ENCODE results near the gene PTPDC1. TPM values are rescaled to one million over a fixed set of nuclear protein-coding genes. Genes with fewer than 3 reads are reported as not detected.

Gene PTPDC1
- total and polyA plus RNA-seq, 2 of the 4 experiments (the other 2 are of a cell fraction): 3.9 to 6.1 TPM

GRCh38 chr9:94068257-94068656 lies 16.0 kb upstream of the PTPDC1 start:
- H3K9ac ChIP-seq (ENCODE audit: low read depth, low read length): no peak overlapping the region
- TF ChIP-seq SMC3 (IDR thresholded peaks at IDR 0.05; ENCODE audit: low read depth, low read length) (no peak), MAFK (IDR thresholded peaks at IDR 0.05; ENCODE audit: low read depth, low read length) (no peak), CEBPB (IDR thresholded peaks at IDR 0.05; ENCODE audit: low read depth, low read length) (no peak), FOS (IDR thresholded peaks at IDR 0.05; ENCODE audit: low read depth, low read length) (no peak), CHD1 (IDR thresholded peaks at IDR 0.05; ENCODE audit: low read depth, low read length) (no peak), BHLHE40 (IDR thresholded peaks at IDR 0.05; ENCODE audit: low read depth, low read length) (no peak), ELK1 (IDR thresholded peaks at IDR 0.05; ENCODE audit: borderline replicate concordance, low read depth, low read length) (no peak), NFE2L2 (IDR thresholded peaks at IDR 0.05; ENCODE audit: low read depth, low read length) (no peak), RAD21 (IDR thresholded peaks at IDR 0.05; ENCODE audit: low read length) (no peak), USF2 (IDR thresholded peaks at IDR 0.05; ENCODE audit: low read depth, low read length) (no peak), CTCF (conservative IDR thresholded peaks at IDR 0.05; ENCODE audit: low read depth, low read length) (no peak), MXI1 (IDR thresholded peaks at IDR 0.05; ENCODE audit: borderline replicate concordance, low read depth, low read length) (no peak), RCOR1 (IDR thresholded peaks at IDR 0.05; ENCODE audit: insufficient replicate concordance, low read length) (no peak), RFX5 (IDR thresholded peaks at IDR 0.05; ENCODE audit: low read depth, low read length) (no peak), POLR2A (IDR thresholded peaks at IDR 0.05; ENCODE audit: low read depth, low read length) (no peak)
- intact Hi-C loops (cut with micrococcal nuclease): no loop called here
- no peaks in the 10 kb centered on the region for H3K36me3 ChIP-seq (ENCODE audit: control insufficient read depth, insufficient read depth, low read length)
- no peak overlapping the region for H2AK9ac ChIP-seq (replicated peaks; ENCODE audit: low read depth, low read length, poor library complexity)
- ATAC-seq (ENCODE audit: low read depth) (no peak), DNase-seq (no peak)
- no peak overlapping the region for H3K14ac ChIP-seq (replicated peaks; ENCODE audit: low read depth, low read length)
- H2BK5ac ChIP-seq (ENCODE audit: low read depth, low read length, poor library complexity, severe bottlenecking): no peak overlapping the region
- no peak overlapping the region for H3K4me2 ChIP-seq (ENCODE audit: low read depth, low read length)
- H4K20me1 ChIP-seq (ENCODE audit: insufficient read depth, low read length): no peaks in the 10 kb centered on the region
- no peaks in the 10 kb centered on the region; the same call in 1 of the 2 replicates for H3K9me1 ChIP-seq (ENCODE audit: insufficient read depth, low read length)
- no peak overlapping the region for H4K5ac ChIP-seq (ENCODE audit: low read depth, low read length)
- in situ Hi-C loops (cut with MboI; ENCODE audit: low sequenced_read_pairs): no loop called here
- no peak overlapping the region for H2BK15ac ChIP-seq (ENCODE audit: low read depth, low read length)
- H4K91ac ChIP-seq (ENCODE audit: insufficient read depth, low read depth, low read length): no peak overlapping the region
- no peak overlapping the region for H3K4me3 ChIP-seq (ENCODE audit: insufficient read depth, low read depth, low read length)
- H3K27me3 ChIP-seq (ENCODE audit: control insufficient read depth, insufficient read depth, low read length): no peaks in the 10 kb centered on the region
- BruUV-seq (replicated peaks): no TSS peak
- H2BK20ac ChIP-seq (ENCODE audit: low read depth, low read length): no peak overlapping the region
- H2AK5ac ChIP-seq (ENCODE audit: low read depth, low read length): no peak overlapping the region
- H3K56ac ChIP-seq (ENCODE audit: extremely low read depth, insufficient read depth, low read length): no peak overlapping the region
- no peak overlapping the region for H2BK120ac ChIP-seq (ENCODE audit: low read depth, low read length)
- H3K4me1 ChIP-seq (ENCODE audit: control insufficient read depth, insufficient read depth, low read length): no peaks in the 10 kb centered on the region
- dilution Hi-C loops (cut with HindIII; ENCODE audit: low sequenced_read_pairs, unreplicated experiment): no loop called here
- H3K23ac ChIP-seq (ENCODE audit: low read depth, low read length): no peak overlapping the region
- H3K9me3 ChIP-seq (ENCODE audit: control insufficient read depth, insufficient read depth, low read length): no peaks in the 10 kb centered on the region
- H3K27ac ChIP-seq (ENCODE audit: insufficient read depth, low read length): no peak overlapping the region
- CTCF ChIA-PET: no interaction called here
- H3K4ac ChIP-seq (ENCODE audit: low read depth, low read length): no peak overlapping the region
- POLR2A ChIA-PET (ENCODE audit: unreplicated experiment): no interaction called here
- no peak overlapping the region for H2AFZ ChIP-seq (replicated peaks; ENCODE audit: low read length, poor library complexity)
- H4K8ac ChIP-seq (ENCODE audit: low read depth in 2 of 2, low read length in 2 of 2): no peak overlapping the region
- H3K18ac ChIP-seq (ENCODE audit: low read depth, low read length): no peak overlapping the region
- H3K79me1 ChIP-seq (ENCODE audit: low read depth in 1 of 2, low read length in 2 of 2): peaks cover 0 to 5% of the 10 kb centered on the region in 2 experiments; a peak in 2 of 4 replicates
- no CpG with 5 or more reads among the region's 2 CpGs for WGBS, 2 experiments (ENCODE audit: extremely low coverage in 2 of 2, insufficient read length in 1 of 2)
